HepG2 (cell line): Measurements from ENCODE around the gene JTB. TPM values are rescaled to one million over a fixed set of nuclear protein-coding genes. Genes with fewer than 3 reads are reported as not detected.
A peak's percentile ranks its signal among the peaks of the same experiment; 100 is the strongest.

Experiments
- ARNT ChIP-seq: fragments of 450-650 bp; IDR thresholded peaks from 2 replicates; pipeline ENCODE4 v1.6.1; 2017
- BRCA1 ChIP-seq: sonication (generic); formaldehyde crosslinking; IDR thresholded peaks from 2 replicates; pipeline ENCODE4 v1.4.0; 2020; ENCODE audit warnings: missing genetic modification reagents
- FOXC1 ChIP-seq: sonication (generic); formaldehyde crosslinking; IDR thresholded peaks from 2 replicates; pipeline ENCODE4 v1.8.0; 2022; ENCODE audit warnings: mild to moderate bottlenecking, missing genetic modification reagents, borderline replicate concordance
- GLI4 ChIP-seq: sonication (generic); formaldehyde crosslinking; IDR thresholded peaks from 2 replicates; pipeline ENCODE4 v1.5.1; 2020; ENCODE audit warnings: missing genetic modification reagents, mild to moderate bottlenecking, moderate library complexity, borderline replicate concordance
- HDAC1 ChIP-seq: sonication (generic); formaldehyde crosslinking; IDR thresholded peaks from 2 replicates; pipeline ENCODE4 v1.5.1; 2020; ENCODE audit warnings: mild to moderate bottlenecking, missing genetic modification reagents
- HOXA5 ChIP-seq: sonication (generic); formaldehyde crosslinking; IDR thresholded peaks from 2 replicates; pipeline ENCODE4 v1.4.0; 2020; ENCODE audit warnings: missing genetic modification reagents
- HOXA7 ChIP-seq: sonication (generic); formaldehyde crosslinking; IDR thresholded peaks from 2 replicates; pipeline ENCODE4 v1.8.1; 2022; ENCODE audit warnings: mild to moderate bottlenecking, missing genetic modification reagents, moderate library complexity
- KLF12 ChIP-seq: sonication (generic); formaldehyde crosslinking; IDR thresholded peaks from 2 replicates; pipeline ENCODE4 v1.4.0; 2020; ENCODE audit warnings: missing genetic modification reagents, borderline replicate concordance
- KLF13 ChIP-seq: sonication (generic); formaldehyde crosslinking; IDR thresholded peaks from 2 replicates; pipeline ENCODE4 v1.4.0; 2020; ENCODE audit warnings: mild to moderate bottlenecking, missing genetic modification reagents
- PAX8 ChIP-seq: sonication (generic); formaldehyde crosslinking; IDR thresholded peaks from 2 replicates; pipeline ENCODE4 v1.8.0; 2022; ENCODE audit warnings: mild to moderate bottlenecking, missing genetic modification reagents, borderline replicate concordance
- PCBP1 ChIP-seq: fragments of 200-400 bp; formaldehyde crosslinking; IDR thresholded peaks from 2 replicates; pipeline ENCODE4 v1.6.1; 2017; ENCODE audit warnings: mild to moderate bottlenecking, low read depth, low read length, borderline replicate concordance
- RAD21 ChIP-seq: fragments of 450-650 bp; formaldehyde crosslinking; IDR thresholded peaks from 2 replicates; pipeline ENCODE4 v1.5.0; 2020; ENCODE audit warnings: mild to moderate bottlenecking
- RBM39 ChIP-seq: fragments of 200-400 bp; formaldehyde crosslinking; IDR thresholded peaks from one replicate; pipeline ENCODE4 v1.6.1; 2018; ENCODE audit warnings: antibody characterized with exemption, mild to moderate bottlenecking, low read depth, low read length; ENCODE audit not compliant: poor library complexity, severe bottlenecking
- RNF2 ChIP-seq: fragments of 450-650 bp; conservative IDR thresholded peaks from 2 replicates; pipeline ENCODE4 v1.6.1; 2016; ENCODE audit warnings: low read depth
- ZC3H13 ChIP-seq: sonication (generic); formaldehyde crosslinking; IDR thresholded peaks from 2 replicates; pipeline ENCODE4 v1.8.1; 2023; ENCODE audit warnings: mild to moderate bottlenecking, missing genetic modification reagents, moderate library complexity
- ZC3H4 ChIP-seq: sonication (generic); formaldehyde crosslinking; IDR thresholded peaks from 2 replicates; pipeline ENCODE4 v1.4.0; 2020; ENCODE audit warnings: missing genetic modification reagents, borderline replicate concordance
- ZFP36 ChIP-seq: fragments of 150-350 bp; IDR thresholded peaks from 2 replicates; pipeline ENCODE4 v1.6.1; 2018; ENCODE audit warnings: borderline replicate concordance, low read length, low read depth; ENCODE audit not compliant: partially characterized antibody
- ZFP36L1 ChIP-seq: sonication (generic); formaldehyde crosslinking; IDR thresholded peaks from 2 replicates; pipeline ENCODE4 v1.8.0; 2022; ENCODE audit warnings: mild to moderate bottlenecking, missing genetic modification reagents, moderate library complexity
- ZNF333 ChIP-seq: sonication (generic); formaldehyde crosslinking; IDR thresholded peaks from 2 replicates; pipeline ENCODE4 v1.4.0; 2020; ENCODE audit warnings: mild to moderate bottlenecking, missing genetic modification reagents, borderline replicate concordance
- ZNF567 ChIP-seq: sonication (generic); formaldehyde crosslinking; IDR thresholded peaks from 2 replicates; pipeline ENCODE4 v1.8.1; 2023; ENCODE audit warnings: mild to moderate bottlenecking, missing genetic modification reagents, borderline replicate concordance
- polyA plus RNA-seq, 8 experiments: library from polyadenylated mRNA; depleted of rRNA in 3 of 8; stranded (reverse) in 7 of 8; unstranded in 1 of 8; fragments of >200 nt; fragmentation: Illumina TruSeq in 4 of 8; extraction: Trizol in 4 of 8; gene quantifications; 2 replicates each; pipeline versions ENCODE4 v1.2.1 to v1.2.3, GENCODE V29; 2011 to 2016; ENCODE audit warnings: low read depth in 4 of 8, missing spikeins in 1 of 8, mixed read lengths in 1 of 8; ENCODE audit not compliant: insufficient read depth in 1 of 8
- total RNA-seq, 5 experiments: library from RNA; depleted of rRNA; stranded (reverse); fragments of >200 nt; fragmentation: Illumina TruSeq; extraction: Trizol; gene quantifications; 2 replicates each; pipeline ENCODE4 v1.2.3, GENCODE V29; 2016; ENCODE audit warnings: low read depth in 1 of 5
- TF ChIP-seq, protein P1 (sequence below): sonication (generic); formaldehyde crosslinking; IDR thresholded peaks from 2 replicates; pipeline ENCODE4 v1.4.0; 2020; ENCODE audit warnings: missing genetic modification reagents, borderline replicate concordance
- TF ChIP-seq, protein P2 (sequence below): sonication (generic); formaldehyde crosslinking; IDR thresholded peaks from 2 replicates; pipeline ENCODE4 v1.4.0; 2020; ENCODE audit warnings: mild to moderate bottlenecking, low read depth, missing genetic modification reagents
- TF ChIP-seq, protein P3 (sequence below): sonication (generic); formaldehyde crosslinking; IDR thresholded peaks from 2 replicates; pipeline ENCODE4 v1.4.0; 2020; ENCODE audit warnings: missing genetic modification reagents
- TF ChIP-seq, protein P4 (sequence below): sonication (generic); formaldehyde crosslinking; conservative IDR thresholded peaks from 2 replicates; pipeline ENCODE4 v1.4.0; 2020; ENCODE audit warnings: mild to moderate bottlenecking, missing genetic modification reagents, moderate library complexity

The JTB gene
- total and polyA plus RNA-seq, 2 of the 13 experiments (the other 11 are each of a cell fraction or from before 2014, with no cell fraction given) = 96.7 to 99.2 TPM

DNA sequence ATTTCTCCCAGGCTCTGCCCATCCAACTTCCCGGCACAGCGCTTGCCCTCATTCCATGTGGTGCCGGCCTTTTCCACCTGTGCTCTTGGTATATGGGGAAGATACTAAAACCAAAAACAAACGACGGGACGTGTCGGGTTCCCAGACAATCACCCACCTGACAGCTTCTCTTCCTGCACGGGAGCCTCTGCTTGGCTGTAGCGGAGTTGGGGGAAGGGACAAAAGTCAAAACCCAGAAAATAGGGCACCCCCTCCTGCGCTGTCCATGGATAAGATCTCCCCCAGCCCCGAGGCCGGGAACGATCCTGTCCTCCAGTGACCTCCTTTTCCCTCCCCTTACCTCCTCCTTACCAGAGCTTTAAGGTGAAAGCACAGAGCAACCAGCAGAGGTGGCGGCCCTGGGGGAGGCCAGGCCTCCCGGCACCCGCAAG is 640 bp downstream of the JTB start (continued):
- TF ChIP-seq FOXC1 (no peak), ZNF567 (CRISPR knock-in tag) (no peak), ARNT (no peak), HOXA7 (CRISPR knock-in tag) (no peak), HOXA5 (0 out of 2 replicates have a peak, but pooled peaks have one; percentile 59), ZNF333 (CRISPR knock-in tag) (no peak), PAX8 (CRISPR knock-in tag) (no peak), ZC3H4 (CRISPR knock-in tag) (no peak), HDAC1 (CRISPR knock-in tag) (no peak), RBM39 (peak; percentile 6), KLF12 (CRISPR knock-in tag) (peak; percentile 59), RAD21 (CRISPR knock-in tag) (no peak), RNF2 (no peak), BRCA1 (CRISPR knock-in tag) (peak; percentile 75; the same call in 1 of the 2 replicates), KLF13 (CRISPR knock-in tag) (no peak), ZFP36 (no peak), ZC3H13 (CRISPR knock-in tag) (no peak), GLI4 (no peak), PCBP1 (no peak), ZFP36L1 (CRISPR knock-in tag) (no peak)
- TF ChIP-seq, protein P1, sequence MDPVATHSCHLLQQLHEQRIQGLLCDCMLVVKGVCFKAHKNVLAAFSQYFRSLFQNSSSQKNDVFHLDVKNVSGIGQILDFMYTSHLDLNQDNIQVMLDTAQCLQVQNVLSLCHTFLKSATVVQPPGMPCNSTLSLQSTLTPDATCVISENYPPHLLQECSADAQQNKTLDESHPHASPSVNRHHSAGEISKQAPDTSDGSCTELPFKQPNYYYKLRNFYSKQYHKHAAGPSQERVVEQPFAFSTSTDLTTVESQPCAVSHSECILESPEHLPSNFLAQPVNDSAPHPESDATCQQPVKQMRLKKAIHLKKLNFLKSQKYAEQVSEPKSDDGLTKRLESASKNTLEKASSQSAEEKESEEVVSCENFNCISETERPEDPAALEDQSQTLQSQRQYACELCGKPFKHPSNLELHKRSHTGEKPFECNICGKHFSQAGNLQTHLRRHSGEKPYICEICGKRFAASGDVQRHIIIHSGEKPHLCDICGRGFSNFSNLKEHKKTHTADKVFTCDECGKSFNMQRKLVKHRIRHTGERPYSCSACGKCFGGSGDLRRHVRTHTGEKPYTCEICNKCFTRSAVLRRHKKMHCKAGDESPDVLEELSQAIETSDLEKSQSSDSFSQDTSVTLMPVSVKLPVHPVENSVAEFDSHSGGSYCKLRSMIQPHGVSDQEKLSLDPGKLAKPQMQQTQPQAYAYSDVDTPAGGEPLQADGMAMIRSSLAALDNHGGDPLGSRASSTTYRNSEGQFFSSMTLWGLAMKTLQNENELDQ (CRISPR knock-in tag) = 0 out of 2 replicates have a peak, but pooled peaks have one; percentile 37
- TF ChIP-seq, protein P2, sequence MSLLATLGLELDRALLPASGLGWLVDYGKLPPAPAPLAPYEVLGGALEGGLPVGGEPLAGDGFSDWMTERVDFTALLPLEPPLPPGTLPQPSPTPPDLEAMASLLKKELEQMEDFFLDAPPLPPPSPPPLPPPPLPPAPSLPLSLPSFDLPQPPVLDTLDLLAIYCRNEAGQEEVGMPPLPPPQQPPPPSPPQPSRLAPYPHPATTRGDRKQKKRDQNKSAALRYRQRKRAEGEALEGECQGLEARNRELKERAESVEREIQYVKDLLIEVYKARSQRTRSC = peak; percentile 50; the same call in 1 of the 2 replicates
- TF ChIP-seq, protein P3, sequence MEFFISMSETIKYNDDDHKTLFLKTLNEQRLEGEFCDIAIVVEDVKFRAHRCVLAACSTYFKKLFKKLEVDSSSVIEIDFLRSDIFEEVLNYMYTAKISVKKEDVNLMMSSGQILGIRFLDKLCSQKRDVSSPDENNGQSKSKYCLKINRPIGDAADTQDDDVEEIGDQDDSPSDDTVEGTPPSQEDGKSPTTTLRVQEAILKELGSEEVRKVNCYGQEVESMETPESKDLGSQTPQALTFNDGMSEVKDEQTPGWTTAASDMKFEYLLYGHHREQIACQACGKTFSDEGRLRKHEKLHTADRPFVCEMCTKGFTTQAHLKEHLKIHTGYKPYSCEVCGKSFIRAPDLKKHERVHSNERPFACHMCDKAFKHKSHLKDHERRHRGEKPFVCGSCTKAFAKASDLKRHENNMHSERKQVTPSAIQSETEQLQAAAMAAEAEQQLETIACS (CRISPR knock-in tag) = no peak
- TF ChIP-seq, protein P4, sequence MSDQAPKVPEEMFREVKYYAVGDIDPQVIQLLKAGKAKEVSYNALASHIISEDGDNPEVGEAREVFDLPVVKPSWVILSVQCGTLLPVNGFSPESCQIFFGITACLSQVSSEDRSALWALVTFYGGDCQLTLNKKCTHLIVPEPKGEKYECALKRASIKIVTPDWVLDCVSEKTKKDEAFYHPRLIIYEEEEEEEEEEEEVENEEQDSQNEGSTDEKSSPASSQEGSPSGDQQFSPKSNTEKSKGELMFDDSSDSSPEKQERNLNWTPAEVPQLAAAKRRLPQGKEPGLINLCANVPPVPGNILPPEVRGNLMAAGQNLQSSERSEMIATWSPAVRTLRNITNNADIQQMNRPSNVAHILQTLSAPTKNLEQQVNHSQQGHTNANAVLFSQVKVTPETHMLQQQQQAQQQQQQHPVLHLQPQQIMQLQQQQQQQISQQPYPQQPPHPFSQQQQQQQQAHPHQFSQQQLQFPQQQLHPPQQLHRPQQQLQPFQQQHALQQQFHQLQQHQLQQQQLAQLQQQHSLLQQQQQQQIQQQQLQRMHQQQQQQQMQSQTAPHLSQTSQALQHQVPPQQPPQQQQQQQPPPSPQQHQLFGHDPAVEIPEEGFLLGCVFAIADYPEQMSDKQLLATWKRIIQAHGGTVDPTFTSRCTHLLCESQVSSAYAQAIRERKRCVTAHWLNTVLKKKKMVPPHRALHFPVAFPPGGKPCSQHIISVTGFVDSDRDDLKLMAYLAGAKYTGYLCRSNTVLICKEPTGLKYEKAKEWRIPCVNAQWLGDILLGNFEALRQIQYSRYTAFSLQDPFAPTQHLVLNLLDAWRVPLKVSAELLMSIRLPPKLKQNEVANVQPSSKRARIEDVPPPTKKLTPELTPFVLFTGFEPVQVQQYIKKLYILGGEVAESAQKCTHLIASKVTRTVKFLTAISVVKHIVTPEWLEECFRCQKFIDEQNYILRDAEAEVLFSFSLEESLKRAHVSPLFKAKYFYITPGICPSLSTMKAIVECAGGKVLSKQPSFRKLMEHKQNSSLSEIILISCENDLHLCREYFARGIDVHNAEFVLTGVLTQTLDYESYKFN (CRISPR knock-in tag) = no peak
